Glutamatergic neuron (in vitro differentiated cells): ENCODE measurements around the gene C2CD4B. TPM values are rescaled to one million over a fixed set of nuclear protein-coding genes. Genes with fewer than 3 reads are reported as not detected.

Experiments used
- DNase-seq: peaks from one replicate; pipeline ENCODE4 v3.0.0; 2022
- H3K27ac Mint-ChIP-seq: one replicate; pipeline ENCODE4 v1.8.0; 2020; ENCODE audit warnings: mild to moderate bottlenecking, mixed read lengths, inconsistent platforms; ENCODE audit not compliant: unreplicated experiment
- H3K27me3 Mint-ChIP-seq: one replicate; pipeline ENCODE4 v1.8.0; 2020; ENCODE audit warnings: mild to moderate bottlenecking, moderate library complexity, mixed read lengths, inconsistent platforms; ENCODE audit not compliant: unreplicated experiment
- H3K36me3 Mint-ChIP-seq: one replicate; pipeline ENCODE4 v1.8.0; 2020; ENCODE audit warnings: mild to moderate bottlenecking, mixed read lengths, inconsistent platforms; ENCODE audit not compliant: unreplicated experiment
- H3K4me1 Mint-ChIP-seq: one replicate; pipeline ENCODE4 v1.8.0; 2020; ENCODE audit warnings: mild to moderate bottlenecking, low read depth, mixed read lengths, inconsistent platforms; ENCODE audit not compliant: unreplicated experiment
- H3K4me3 Mint-ChIP-seq: one replicate; pipeline ENCODE4 v1.8.0; 2020; ENCODE audit warnings: mild to moderate bottlenecking, mixed read lengths, inconsistent platforms; ENCODE audit not compliant: unreplicated experiment
- H3K9me3 Mint-ChIP-seq: one replicate; pipeline ENCODE4 v1.8.0; 2020; ENCODE audit warnings: mild to moderate bottlenecking, moderate library complexity, mixed read lengths, inconsistent platforms; ENCODE audit not compliant: unreplicated experiment
- CTCF ChIP-seq: fragments of 200-600 bp; sonication (generic); IDR thresholded peaks from one replicate; pipeline ENCODE4 v1.5.0; 2021; ENCODE audit not compliant: partially characterized antibody, unreplicated experiment
- total RNA-seq: library from RNA; stranded (reverse); fragmentation: NEBNext Ultra II Directional; extraction: Animal tissue kit (Norgen Biotek cat#: 25700); gene quantifications from one replicate; pipeline ENCODE4 v1.2.1, GENCODE V29; 2021; ENCODE audit not compliant: unreplicated experiment

Gene C2CD4B
- total RNA-seq, 1 donor from 2014 or later: not detected

GRCh38 chr15:62121273-62122015, 43.6 kb downstream of the C2CD4B start:
- no peak for TF ChIP-seq CTCF
- peaks cover 3% of the 10 kb centered on the region for H3K4me1 Mint-ChIP-seq
- H3K36me3 Mint-ChIP-seq: peaks cover 5% of the 10 kb centered on the region
- no peak overlapping the region for H3K27ac Mint-ChIP-seq
- no peak for DNase-seq
- no peaks in the 10 kb centered on the region for H3K27me3 Mint-ChIP-seq
- H3K4me3 Mint-ChIP-seq: no peak overlapping the region
- H3K9me3 Mint-ChIP-seq: peaks cover 3% of the 10 kb centered on the region

GRCh38 chr15:62120776-62121175, 44.3 kb downstream of the C2CD4B start:
- no peak for TF ChIP-seq CTCF
- Mint-ChIP-seq H3K27me3 (no peaks in the 10 kb centered on the region), H3K9me3 (no peaks in the 10 kb centered on the region), H3K36me3 (no peaks in the 10 kb centered on the region), H3K27ac (no peak overlapping the region), H3K4me1 (peaks cover 3% of the 10 kb centered on the region), H3K4me3 (no peak overlapping the region)
- no peak for DNase-seq

GRCh38 chr15:62119874-62120273, 45.2 kb downstream of the C2CD4B start:
- Mint-ChIP-seq H3K4me1 (peaks cover 3% of the 10 kb centered on the region), H3K27ac (no peak overlapping the region), H3K9me3 (no peaks in the 10 kb centered on the region), H3K4me3 (no peak overlapping the region), H3K27me3 (no peaks in the 10 kb centered on the region), H3K36me3 (peaks cover under 1% of the 10 kb centered on the region)
- no peak for TF ChIP-seq CTCF
- DNase-seq: no peak

GRCh38 chr15:62119227-62119864, 45.7 kb downstream of the C2CD4B start:
- Mint-ChIP-seq H3K4me1 (peaks cover 3% of the 10 kb centered on the region), H3K9me3 (peaks cover 2% of the 10 kb centered on the region), H3K4me3 (no peak overlapping the region), H3K27ac (no peak overlapping the region), H3K36me3 (peaks cover 5% of the 10 kb centered on the region), H3K27me3 (peaks cover 1% of the 10 kb centered on the region)
- no peak for TF ChIP-seq CTCF
- DNase-seq: no peak

GRCh38 chr15:62118520-62119226, 46.4 kb downstream of the C2CD4B start:
- Mint-ChIP-seq H3K27me3 (peaks cover 2% of the 10 kb centered on the region), H3K9me3 (peaks cover 4% of the 10 kb centered on the region), H3K4me3 (no peak overlapping the region), H3K4me1 (peaks cover 3% of the 10 kb centered on the region), H3K36me3 (peaks cover 6% of the 10 kb centered on the region), H3K27ac (no peak overlapping the region)
- TF ChIP-seq CTCF: no peak
- DNase-seq: no peak
